ENCODE measurements around the gene ART1. TPM values are rescaled to one million over a fixed set of nuclear protein-coding genes. Genes with fewer than 3 reads are reported as not detected.

Gene ART1
- total RNA-seq, 1 donor from 2014 or later, result 0.29 TPM

- TF ChIP-seq CTCF (IDR thresholded peaks at IDR 0.05), result no peak
- DNase-seq (no peak), ATAC-seq (no peak)
- Histone ChIP-seq H3K27ac (no peak overlapping the region), H3K4me3 (no peak overlapping the region), H3K27me3 (no peaks in the 10 kb centered on the region), H3K36me3 (peaks cover 83% of the 10 kb centered on the region), H3K4me1 (no peaks in the 10 kb centered on the region), H3K9me3 (no peaks in the 10 kb centered on the region)
- intact Hi-C loops (cut with DNase I), result no loop called here
These were observed 58.5 kb downstream of the ART1 start for GRCh38 chr11:3703383-3703782.

- Histone ChIP-seq H3K27ac (no peak overlapping the region), H3K4me1 (no peaks in the 10 kb centered on the region), H3K4me3 (no peak overlapping the region), H3K36me3 (peaks cover 80% of the 10 kb centered on the region), H3K27me3 (no peaks in the 10 kb centered on the region), H3K9me3 (no peaks in the 10 kb centered on the region)
- intact Hi-C loops (cut with DNase I), result no loop called here
- TF ChIP-seq CTCF (IDR thresholded peaks at IDR 0.05), result no peak
- ATAC-seq (no peak), DNase-seq (no peak)
These were observed 62.2 kb downstream of the ART1 start for GRCh38 chr11:3707176-3707575.

GRCh38 chr11:3709977-3710376 lies 65.0 kb downstream of the ART1 start:
- Histone ChIP-seq H3K27ac (no peak overlapping the region), H3K36me3 (peaks cover 80% of the 10 kb centered on the region), H3K4me3 (no peak overlapping the region), H3K27me3 (no peaks in the 10 kb centered on the region), H3K4me1 (no peaks in the 10 kb centered on the region), H3K9me3 (no peaks in the 10 kb centered on the region)
- intact Hi-C loops (cut with DNase I), result no loop called here
- ATAC-seq, result no peak
- DNase-seq, result no peak
- no peak for TF ChIP-seq CTCF (IDR thresholded peaks at IDR 0.05)

GRCh38 chr11:3710485-3711259 lies 65.7 kb downstream of the ART1 start:
- no peak for ATAC-seq
- H3K4me1 ChIP-seq, result no peaks in the 10 kb centered on the region
- intact Hi-C loops (cut with DNase I), result no loop called here
- no peak for DNase-seq
- H3K27me3 ChIP-seq, result no peaks in the 10 kb centered on the region
- H3K4me3 ChIP-seq, result no peak overlapping the region
- no peaks in the 10 kb centered on the region for H3K9me3 ChIP-seq
- H3K36me3 ChIP-seq, result peaks cover 80% of the 10 kb centered on the region
- H3K27ac ChIP-seq, result no peak overlapping the region
- no peak for TF ChIP-seq CTCF (IDR thresholded peaks at IDR 0.05)

- no peaks in the 10 kb centered on the region for H3K4me1 ChIP-seq
- no peak overlapping the region for H3K4me3 ChIP-seq
- TF ChIP-seq CTCF (IDR thresholded peaks at IDR 0.05), result no peak
- ATAC-seq (no peak), DNase-seq (no peak)
- H3K9me3 ChIP-seq, result no peaks in the 10 kb centered on the region
- H3K27me3 ChIP-seq, result no peaks in the 10 kb centered on the region
- H3K27ac ChIP-seq, result no peak overlapping the region
- intact Hi-C loops (cut with DNase I), result no loop called here
- H3K36me3 ChIP-seq, result peaks cover 81% of the 10 kb centered on the region
These were observed 67.3 kb downstream of the ART1 start for GRCh38 chr11:3712274-3712673.

Other genes starting within 250 kb of the ART1 start
- 1.2 TPM for gene ART5, start 3.1 kb upstream of the ART1 start, total RNA-seq
- 1.2 TPM for gene CHRNA10, start 26.3 kb downstream of the ART1 start, total RNA-seq
- gene NUP98, start 152.4 kb downstream of the ART1 start, total RNA-seq, result 80.5 TPM
- 25.0 TPM for gene PGAP2, start 163.4 kb downstream of the ART1 start, total RNA-seq
- gene RHOG, start 195.8 kb downstream of the ART1 start, total RNA-seq, result 65.6 TPM
- gene STIM1, start 210.5 kb downstream of the ART1 start, total RNA-seq, result 60.7 TPM

All from upper lobe of right lung (tissue), 1 donor.